Measurements from ENCODE around the gene AFF3.

DNA sequence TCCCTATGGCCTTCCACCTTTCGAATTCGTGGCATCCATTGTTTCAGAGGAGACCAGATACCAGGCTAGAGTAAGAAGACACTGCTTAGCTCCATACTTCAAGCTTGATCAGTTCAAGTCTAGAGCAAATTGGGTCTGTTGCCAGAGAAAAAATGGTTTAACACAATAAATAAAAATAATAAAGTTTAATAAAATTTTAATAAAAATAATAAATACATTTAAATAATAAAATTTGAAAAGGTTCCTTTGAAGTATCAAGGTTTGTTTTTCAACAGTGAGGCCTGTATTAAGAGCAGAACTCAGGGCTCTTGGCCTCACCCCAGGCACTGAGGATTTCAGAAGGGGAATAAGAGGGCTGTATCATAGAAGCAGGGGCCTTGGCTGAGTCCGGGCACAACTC is 547.0 kb downstream of the AFF3 start:
- TF ChIP-seq ELF4 (IDR thresholded peaks at IDR 0.05), result no peak
- no peak for TF ChIP-seq SP1 (IDR thresholded peaks at IDR 0.05)
- no peak for TF ChIP-seq ZNF384 (IDR thresholded peaks at IDR 0.05)
- no peak for TF ChIP-seq ARNT (IDR thresholded peaks at IDR 0.05)
- no peak for TF ChIP-seq NFRKB (IDR thresholded peaks at IDR 0.05)
- TF ChIP-seq SUZ12 (IDR thresholded peaks at IDR 0.05), result no peak

Measured in HEK293T (cell line).